Measurements from ENCODE around the gene NADSYN1.

NADSYN1 gene

GRCh38 chr11:71474141-71474770 lies 21.3 kb downstream of the NADSYN1 start:
- no peak for DNase-seq

- no peak for DNase-seq
These were observed 21.9 kb downstream of the NADSYN1 start for GRCh38 chr11:71474771-71475483.

GRCh38 chr11:71476031-71476430 lies 23.0 kb downstream of the NADSYN1 start:
- no peak for DNase-seq

- DNase-seq: no peak
These were observed 24.1 kb downstream of the NADSYN1 start for GRCh38 chr11:71476926-71477640.

GRCh38 chr11:71477641-71478527 lies 24.9 kb downstream of the NADSYN1 start:
- DNase-seq: no peak

- DNase-seq: no peak
These were observed 25.5 kb downstream of the NADSYN1 start for GRCh38 chr11:71478528-71478840.

GRCh38 chr11:71481101-71481960 lies 28.3 kb downstream of the NADSYN1 start:
- no peak for DNase-seq

GRCh38 chr11:71482216-71482615 lies 29.2 kb downstream of the NADSYN1 start:
- DNase-seq: no peak

GRCh38 chr11:71482746-71483364 lies 29.9 kb downstream of the NADSYN1 start:
- DNase-seq: no peak

- DNase-seq: no peak
These were observed 30.7 kb downstream of the NADSYN1 start for GRCh38 chr11:71483692-71484091.

GRCh38 chr11:71484248-71485062 lies 31.5 kb downstream of the NADSYN1 start:
- no peak for DNase-seq

GRCh38 chr11:71485063-71485399 lies 32.0 kb downstream of the NADSYN1 start:
- DNase-seq: no peak

GRCh38 chr11:71485466-71485865 lies 32.5 kb downstream of the NADSYN1 start:
- DNase-seq: no peak

GRCh38 chr11:71486320-71486719 lies 33.3 kb downstream of the NADSYN1 start:
- no peak for DNase-seq

GRCh38 chr11:71488681-71489270 lies 35.8 kb downstream of the NADSYN1 start:
- DNase-seq: no peak

GRCh38 chr11:71489311-71490043 lies 36.5 kb downstream of the NADSYN1 start:
- DNase-seq: no peak

GRCh38 chr11:71490044-71490730 lies 37.2 kb downstream of the NADSYN1 start:
- DNase-seq: no peak

GRCh38 chr11:71490731-71491390 lies 37.9 kb downstream of the NADSYN1 start:
- no peak for DNase-seq

- DNase-seq: no peak
These were observed 38.5 kb downstream of the NADSYN1 start for GRCh38 chr11:71491531-71491930.
